ENCODE measurements around the gene PDPR.
"Not testable (repeated sequence)": the region's sequence is repeated elsewhere in the genome, so short reads cannot be mapped to it uniquely, and the experiment has no call there.

The PDPR gene

DNA sequence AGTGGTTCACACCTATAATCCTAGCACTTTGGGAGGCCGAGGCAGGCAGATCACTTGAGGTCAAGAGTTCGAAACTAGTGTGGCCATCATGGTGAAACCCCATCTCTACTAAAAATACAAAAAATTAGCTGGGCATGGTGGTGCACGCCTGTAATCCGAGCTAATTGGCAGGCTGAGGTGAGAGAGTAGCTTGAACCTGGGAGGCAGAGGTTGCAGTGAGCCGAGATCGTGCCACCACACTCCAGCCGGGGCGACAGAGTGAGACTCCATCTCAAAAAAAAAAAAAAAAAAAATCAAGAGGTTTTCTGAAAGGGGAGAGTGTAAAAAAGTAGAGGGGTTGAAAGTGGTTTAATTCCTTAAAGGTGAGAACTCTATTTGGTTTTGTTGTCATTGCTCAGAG is 21.7 kb downstream of the PDPR start:
- DNase-seq = not testable (repeated sequence)

DNA sequence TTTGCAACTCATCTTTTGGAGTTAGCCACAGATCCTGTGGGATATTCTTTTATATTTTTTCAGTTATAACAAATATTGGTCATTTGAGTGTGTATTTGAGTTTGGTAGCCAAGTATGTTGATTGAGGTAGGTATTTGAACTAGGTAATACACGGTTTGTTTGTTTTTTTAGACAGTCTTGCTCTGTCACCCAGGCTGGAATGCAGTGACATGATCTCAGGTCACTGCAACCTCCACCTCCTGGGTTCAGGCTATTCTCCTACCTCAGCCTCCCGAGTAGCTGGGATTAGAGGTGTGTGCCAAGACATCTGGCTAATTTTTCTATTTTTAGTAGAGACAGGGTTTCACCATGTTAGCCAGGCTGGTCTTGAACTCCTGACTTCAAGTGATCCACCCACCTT is 22.5 kb downstream of the PDPR start:
- not testable (repeated sequence) for DNase-seq

DNA sequence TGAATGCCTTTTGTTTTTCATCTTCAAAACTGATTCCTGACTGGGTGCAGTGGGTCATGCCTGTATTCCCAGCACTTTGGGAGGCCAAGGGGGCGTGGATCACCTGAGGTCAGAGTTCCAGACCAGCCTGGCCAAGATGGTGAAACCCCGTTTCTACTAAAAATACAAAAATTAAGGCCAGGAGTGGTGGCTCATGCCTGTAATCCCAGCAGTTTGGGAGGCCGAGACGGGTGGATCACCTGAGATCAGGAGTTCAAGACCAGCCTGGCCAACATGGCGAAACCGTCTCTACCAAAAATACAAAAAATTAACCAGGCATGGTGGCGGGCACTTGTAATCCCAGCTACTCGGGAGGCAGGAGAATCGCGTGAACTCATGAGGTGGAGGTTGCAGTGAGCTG is 28.6 kb downstream of the PDPR start:
- DNase-seq = not testable (repeated sequence)

GRCh38 chr16:70143231-70143895 is 29.2 kb downstream of the PDPR start:
- DNase-seq = not testable (repeated sequence)

GRCh38 chr16:70147853-70148252 is 33.7 kb downstream of the PDPR start:
- DNase-seq = not testable (repeated sequence)

- not testable (repeated sequence) for DNase-seq
Measured at GRCh38 chr16:70148453-70148852, 34.3 kb downstream of the PDPR start.

DNA sequence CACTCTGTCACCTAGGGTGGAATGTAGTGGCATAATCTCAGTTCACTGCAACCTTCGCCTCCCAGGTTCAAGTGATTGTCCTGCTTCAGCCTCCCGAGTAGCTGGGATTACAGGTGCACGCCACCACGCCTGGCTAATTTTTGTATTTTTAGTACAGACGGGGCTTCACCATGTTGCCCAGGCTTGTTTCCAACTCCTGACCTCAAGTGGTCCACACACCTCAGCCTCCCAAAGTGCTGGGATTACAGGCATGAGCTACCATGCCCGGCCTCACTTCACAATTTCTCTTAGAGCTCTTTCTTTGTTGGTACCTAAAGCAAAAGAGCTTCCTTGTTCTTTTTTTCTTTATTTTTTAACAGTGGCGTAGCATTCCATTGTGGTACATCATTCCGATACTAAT is 35.2 kb downstream of the PDPR start:
- not testable (repeated sequence) for DNase-seq

GRCh38 chr16:70151391-70151790 is 37.3 kb downstream of the PDPR start:
- no peak for DNase-seq

- DNase-seq = no peak
Measured at GRCh38 chr16:70151941-70152509, 37.9 kb downstream of the PDPR start.

- DNase-seq = no peak
Measured at GRCh38 chr16:70152578-70153302, 38.6 kb downstream of the PDPR start.

DNA sequence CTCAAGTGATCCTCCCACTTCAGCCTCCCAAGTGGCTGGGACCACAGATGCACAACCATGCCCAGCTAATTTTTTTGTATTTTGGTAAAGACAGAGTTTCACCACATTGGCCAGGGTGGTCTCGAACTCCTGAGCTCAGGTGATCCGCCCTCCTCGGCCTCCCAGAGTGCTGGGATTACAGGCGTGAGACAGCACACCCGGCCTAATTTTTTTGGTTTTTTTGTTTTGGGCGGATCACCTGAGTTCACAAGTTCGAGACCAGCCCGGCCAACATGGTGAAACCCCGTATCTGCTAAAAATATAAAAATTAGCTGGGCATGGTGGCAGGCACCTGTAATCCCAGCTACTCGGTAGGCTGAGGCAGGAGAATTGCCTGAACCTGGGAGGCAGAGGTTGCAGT is 40.6 kb downstream of the PDPR start:
- not testable (repeated sequence) for DNase-seq

DNA sequence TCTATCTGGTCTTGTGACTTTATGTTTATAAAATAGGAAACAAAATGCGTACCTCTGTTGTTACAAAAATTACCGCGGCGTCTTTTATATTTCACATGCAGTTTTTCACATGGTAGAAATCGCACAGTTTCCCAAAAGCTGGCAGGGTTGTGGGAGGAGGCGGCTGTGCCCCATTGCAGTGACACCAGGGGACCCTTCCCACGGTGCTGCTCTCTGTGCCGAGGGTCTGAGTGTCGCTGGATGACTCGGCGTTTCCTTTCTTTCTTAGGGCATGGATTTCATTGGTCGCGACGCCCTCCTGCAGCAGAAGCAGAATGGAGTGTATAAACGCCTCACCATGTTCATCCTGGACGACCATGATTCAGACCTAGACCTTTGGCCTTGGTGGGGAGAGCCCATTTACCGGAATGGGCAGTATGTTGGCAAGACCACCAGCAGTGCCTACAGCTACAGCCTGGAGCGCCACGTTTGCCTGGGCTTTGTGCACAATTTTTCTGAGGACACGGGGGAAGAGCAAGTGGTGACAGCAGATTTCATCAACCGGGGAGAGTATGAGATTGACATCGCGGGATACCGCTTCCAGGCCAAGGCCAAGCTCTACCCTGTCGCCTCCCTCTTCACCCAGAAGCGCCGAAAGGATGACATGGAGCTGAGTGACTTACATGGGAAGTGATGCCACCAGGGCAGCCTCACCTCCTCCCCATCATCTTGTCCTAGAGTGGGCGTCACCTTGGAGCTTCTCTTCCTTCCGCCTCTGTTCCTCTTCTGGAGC is 42.3 kb downstream of the PDPR start:
- no peak for DNase-seq

DNA sequence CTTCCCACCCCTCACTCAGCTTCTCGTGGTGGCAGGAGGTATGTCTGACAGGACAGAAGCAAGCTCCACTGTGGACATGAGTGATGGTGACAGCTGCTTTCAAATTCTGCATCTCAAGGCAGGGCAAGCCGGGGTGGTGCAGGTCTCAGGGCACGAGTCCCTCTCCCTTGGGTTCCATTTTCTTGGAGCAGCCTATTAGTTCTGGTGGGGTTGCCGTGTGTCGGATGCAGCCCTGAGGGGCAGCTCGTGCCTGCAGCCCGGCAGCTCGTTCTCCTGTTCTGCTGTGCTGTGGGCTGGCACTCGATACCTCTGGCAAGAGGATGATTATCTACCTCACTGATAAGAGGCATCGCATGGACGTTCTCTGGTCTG is 43.0 kb downstream of the PDPR start:
- DNase-seq = no peak

DNA sequence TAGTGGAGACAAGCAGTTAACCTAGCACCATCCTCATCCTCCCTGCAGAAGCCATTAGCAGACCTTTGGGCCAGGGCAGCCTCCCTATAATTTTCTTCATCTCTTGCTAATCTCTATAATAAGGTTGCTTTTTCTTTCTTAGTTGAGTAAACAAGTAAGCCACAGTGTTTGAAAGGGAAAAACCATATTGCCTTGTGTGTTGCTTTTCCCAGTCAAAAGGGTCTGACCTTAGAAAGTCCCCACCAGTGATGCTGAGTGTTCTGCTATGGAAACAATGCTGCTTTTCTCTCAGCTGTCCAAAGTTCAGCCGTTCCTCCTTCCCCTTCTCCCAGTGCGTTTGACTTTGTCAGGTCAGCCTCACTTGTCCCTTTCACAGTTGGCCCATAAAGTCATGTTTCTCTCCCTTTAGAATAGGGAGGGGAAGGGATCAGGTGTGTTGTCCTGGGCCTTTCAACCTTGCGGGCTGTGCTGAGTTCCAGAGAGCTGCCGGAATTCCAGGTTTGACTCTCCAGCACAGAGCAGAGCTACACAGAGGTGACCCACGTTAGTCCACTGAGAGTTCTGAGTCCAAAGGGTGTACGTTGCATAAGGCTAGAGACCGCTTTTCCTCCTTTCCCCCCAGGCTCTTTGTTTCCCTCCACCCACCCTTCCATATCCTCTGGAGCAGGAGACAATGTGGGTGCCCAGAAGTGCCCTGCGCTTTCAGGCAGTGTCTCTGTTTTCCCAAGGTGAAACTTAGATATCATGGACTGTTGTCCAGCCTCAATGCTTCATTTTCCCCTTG is 43.5 kb downstream of the PDPR start:
- DNase-seq = no peak

DNA sequence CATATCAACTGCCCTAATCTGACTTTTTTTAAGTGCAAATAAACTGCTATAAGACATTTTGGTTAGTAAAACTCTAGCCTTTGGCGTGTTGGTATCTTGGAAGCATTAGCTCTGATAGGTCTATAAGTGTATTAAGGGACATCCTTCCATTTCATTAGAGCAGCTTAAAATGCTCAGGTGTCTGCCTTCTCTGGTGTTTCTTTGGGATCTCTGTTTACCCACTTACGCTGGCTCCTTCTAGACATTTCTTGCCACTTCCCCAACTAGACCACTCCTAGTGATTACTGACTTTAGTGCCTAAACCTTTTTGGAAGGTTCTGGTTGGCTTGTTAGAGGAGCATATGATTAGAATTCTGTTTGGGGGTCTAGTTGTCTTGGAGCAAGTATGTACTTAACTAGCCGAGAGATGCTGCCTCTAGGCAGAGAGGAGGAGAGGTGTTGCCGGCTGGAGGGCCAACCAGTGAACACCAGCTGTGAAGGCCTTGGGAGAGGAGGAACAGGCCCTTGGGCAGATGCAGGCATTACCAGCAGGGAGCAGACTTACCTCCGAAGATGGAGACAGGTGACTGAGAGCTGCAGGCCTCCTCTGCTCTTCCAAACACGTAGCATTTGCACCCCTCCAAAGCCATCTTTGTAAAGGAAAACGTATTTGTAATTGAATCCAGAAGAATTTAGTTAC is 44.3 kb downstream of the PDPR start:
- no peak for DNase-seq

GRCh38 chr16:70159355-70160348 is 45.5 kb downstream of the PDPR start:
- DNase-seq = no peak

GRCh38 chr16:70160388-70160787 is 46.3 kb downstream of the PDPR start:
- no peak for DNase-seq

DNA sequence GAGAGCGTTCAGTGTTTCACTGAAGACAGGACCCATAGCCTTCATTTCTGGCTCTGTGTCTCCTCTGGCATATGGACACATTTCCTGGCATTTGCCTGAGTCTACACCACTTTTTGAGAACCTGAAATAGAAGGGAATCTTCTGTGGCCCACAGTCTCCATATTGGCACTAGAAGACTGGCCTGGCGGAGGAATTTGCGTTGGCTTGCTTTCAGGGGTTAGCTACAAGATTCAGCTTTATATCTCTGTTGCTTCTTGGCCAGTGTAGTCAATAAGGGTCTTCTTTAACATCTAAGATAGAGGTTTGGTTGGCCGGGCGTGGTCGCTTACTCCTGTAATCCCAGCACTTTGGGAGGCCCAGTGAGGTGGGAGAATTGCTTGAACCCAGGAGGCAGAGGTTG is 46.7 kb downstream of the PDPR start:
- no peak for DNase-seq

DNA sequence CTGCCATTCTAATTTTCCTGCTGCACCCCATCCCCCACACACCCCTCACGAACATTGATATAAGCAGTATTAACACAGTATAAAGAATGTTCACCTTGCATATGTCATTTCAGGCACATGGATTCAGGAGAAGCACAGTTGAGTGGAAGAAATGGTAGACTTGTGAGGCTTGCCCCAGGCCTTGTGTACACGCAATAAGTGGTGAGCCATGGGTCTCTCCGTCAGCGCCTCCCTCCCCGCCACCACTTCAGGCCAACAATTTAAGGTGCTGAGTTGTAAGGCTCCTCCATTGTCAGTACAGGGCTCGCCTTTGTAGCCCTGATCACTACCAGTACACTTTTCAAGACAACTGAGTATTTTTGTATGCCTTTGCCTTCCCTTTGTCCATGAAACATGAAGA is 47.2 kb downstream of the PDPR start:
- no peak for DNase-seq

DNA sequence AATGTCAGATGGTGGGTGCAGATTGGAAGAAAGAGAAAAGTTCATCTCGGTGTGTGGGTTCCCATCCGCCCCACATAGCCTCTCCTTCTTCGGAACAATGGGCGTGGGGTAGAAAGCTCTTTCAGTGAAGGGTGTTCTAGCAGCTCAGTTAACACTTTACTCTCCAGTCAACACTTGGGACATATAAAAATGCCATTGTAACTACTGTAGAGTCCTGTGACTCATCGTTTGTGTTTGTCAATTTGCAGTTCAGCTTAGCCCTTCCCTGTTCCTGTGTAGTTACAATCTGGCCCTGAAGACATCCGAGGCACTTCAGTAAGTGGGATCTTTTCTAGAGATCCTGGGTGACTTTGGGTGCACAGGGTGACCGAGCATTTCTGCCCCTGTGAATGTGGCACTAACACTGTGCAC is 47.9 kb downstream of the PDPR start:
- no peak for DNase-seq

- DNase-seq = no peak
Measured at GRCh38 chr16:70163596-70163995, 49.5 kb downstream of the PDPR start.

Measured in activated CD4-positive, alpha-beta T cell treated with anti-CD3 and anti-CD28 coated beads, Interleukin-2, amount 50 U/mL, for 16 hours (primary cell).